Measurements from ENCODE around the gene BIVM.

DNA sequence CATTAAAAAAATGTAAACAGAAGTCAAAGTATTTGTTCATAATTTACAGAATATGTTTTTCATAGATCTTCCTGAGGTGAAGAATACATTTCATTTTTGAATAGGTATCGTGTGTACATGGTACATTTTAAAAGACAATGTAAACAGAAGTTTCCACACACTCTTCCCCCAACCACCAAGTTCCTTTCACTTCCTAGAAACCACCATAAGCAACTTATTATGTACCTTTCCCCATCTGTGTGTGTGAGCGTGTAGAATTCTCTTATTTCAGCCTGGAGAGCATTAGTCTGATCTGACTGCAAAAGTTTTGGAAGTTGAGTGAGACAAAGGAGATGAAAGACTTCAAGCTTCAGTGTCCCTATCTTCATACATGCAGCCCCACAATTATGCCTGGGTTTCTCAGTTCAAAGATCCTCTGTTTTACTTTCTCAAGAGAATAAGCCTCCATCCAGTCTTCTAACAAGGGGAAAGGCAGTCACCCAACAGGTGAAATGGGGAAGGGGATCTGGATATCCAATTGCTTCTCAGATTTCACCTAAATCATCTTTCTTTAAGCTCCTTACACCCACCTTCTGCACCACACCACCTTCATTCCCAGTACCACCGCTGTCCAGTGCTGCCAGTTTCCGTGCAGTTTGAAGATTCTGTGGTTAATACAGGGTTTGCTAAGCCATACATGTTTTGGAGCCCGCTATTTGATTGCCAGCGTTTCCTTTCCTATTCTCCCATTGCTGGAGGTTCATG is 27.4 kb upstream of the BIVM start:
- no peak for TF ChIP-seq CTCF (IDR thresholded peaks at IDR 0.05)
- no peak for TF ChIP-seq EZH2 (IDR thresholded peaks at IDR 0.05)

Measured in neural progenitor cell (in vitro differentiated cells).